ENCODE data around the gene USP10.

The USP10 gene

GRCh38 chr16:84780544-84781376, 81.0 kb downstream of the USP10 start:
- DNase-seq = no peak

DNA sequence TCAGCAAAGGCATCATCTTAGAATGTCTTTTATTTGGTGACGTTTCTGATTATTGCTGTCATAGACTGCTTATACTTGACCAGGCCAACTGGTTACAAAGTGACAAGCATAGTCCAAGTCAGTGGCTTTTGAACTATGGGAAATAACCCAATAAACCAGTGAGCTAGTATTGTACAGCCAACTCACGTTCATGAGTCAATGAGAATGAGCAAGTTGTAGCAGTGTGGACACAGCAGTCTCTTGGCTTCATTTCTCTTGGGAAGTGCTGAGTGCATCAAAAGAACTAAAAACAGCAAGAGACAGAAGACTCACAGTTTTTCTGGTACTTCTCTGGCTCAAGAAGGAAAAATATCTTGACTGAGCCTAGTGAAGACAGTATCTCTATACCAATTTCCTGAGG, 83.0 kb downstream of the USP10 start:
- DNase-seq = no peak

DNA sequence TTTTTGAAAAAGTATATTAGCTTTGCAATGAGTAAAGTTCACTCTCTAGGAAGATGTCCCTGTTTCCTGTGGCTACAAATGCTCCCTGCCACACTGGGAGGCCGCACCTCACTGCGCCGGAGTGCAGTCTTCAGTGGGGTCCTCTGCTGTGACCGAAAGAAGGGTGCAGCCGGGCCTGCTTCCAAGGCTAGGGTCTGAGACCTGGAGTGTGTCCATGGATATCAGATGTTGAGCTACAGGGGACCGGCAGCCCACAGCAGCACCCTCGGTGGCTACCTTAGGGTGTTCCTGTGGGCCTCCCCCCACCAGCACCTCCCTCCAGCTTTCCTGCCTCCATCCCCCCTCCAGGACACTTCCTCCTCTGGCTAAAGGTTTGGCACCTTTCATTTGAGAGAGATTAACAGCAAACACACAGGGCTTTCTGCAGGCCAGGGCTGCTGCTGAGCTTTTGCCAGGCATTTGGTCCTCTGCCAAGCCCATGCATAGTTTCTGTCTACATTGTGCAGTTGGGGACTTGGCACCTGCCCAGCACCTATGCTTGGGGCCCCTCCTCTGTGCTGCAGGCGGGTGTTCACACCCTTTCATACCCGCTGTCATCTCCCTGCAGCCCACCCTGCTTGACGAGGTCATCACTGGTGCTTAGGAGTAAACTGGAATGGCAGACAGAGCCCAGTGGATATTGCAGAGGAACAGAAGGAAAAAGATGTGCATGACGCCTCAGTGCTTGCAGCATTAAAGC, 86.2 kb downstream of the USP10 start:
- no peak for DNase-seq

GRCh38 chr16:84786605-84787262, 86.9 kb downstream of the USP10 start:
- no peak for DNase-seq

DNA sequence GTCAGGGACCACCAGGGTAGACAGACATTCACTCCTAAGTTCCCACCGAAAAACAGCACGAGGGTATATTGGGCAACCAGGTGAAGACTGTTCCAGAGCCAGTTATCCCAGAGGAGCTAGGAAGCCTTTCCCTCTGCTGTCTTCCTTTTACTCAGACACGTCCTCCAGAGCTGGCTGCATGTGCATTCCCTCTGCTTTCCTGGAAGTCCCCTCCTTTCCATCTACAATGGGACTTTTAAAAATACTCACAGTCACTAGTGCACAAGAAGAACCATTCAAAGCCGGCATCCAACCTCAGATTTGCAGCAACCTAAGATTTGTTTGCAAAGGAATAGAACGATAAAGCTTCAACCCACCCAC, 87.4 kb downstream of the USP10 start:
- DNase-seq = no peak

DNA sequence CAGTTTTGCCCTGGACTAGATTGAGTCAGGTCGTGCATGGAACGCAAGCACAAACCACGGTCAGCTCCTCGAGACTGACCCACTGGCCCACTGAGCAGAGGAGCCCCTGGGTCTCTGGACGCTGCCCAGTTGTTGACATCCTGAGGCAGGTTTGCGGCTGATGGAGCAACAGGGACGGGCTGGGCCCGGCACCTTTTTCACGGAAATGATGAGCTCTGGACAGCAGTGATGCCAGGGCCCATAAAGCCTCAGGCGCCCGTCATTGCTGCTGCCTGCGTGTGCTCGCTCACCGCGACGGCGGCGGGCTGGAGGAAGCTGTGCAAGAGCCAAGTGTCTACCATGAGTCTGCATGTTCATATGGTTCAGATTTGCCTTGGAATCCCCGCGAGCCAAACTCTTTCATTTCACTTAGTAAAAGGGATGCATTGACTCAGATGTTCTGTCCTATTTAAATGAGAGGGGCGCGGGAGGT, 89.2 kb downstream of the USP10 start:
- no peak for DNase-seq

DNA sequence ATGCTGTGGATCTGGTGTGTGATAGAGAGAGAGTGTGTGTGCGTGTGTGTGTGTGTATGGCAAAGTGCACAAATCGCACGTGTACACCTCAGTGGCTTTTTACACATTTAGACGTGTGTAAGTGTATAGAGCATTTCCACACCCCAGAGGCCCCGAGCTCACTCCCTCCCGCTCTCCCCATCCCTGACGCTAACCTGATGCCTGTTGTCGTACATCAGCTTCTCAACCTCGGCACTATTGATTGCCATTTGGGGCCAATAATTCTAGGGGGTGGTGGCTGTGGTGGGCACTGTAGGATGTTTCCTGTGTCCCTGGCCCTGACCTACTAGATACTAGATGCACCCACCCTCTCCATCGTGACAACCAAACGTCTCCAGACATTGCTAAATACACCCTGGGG, 89.6 kb downstream of the USP10 start:
- DNase-seq = no peak

DNA sequence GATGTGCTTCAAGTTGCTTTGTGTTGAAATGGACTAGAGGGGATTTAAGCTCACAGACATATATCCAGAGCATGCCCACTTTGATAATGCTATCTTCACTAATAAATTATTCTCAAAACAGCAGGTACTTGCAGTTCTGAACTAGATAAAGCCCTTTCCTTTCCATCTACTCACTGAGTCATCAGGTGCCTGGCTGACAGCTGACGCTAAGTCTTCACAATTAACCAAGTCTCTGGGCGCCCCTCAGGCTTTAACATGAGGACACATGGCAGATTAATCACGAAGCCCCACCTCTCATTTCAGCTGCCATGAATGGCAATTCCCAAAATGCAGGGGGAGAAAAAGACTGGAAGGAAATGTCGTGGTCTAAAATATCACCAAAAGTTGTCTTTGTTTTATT, 90.5 kb downstream of the USP10 start:
- DNase-seq = no peak

GRCh38 chr16:84791088-84791487, 91.3 kb downstream of the USP10 start:
- no peak for DNase-seq

DNA sequence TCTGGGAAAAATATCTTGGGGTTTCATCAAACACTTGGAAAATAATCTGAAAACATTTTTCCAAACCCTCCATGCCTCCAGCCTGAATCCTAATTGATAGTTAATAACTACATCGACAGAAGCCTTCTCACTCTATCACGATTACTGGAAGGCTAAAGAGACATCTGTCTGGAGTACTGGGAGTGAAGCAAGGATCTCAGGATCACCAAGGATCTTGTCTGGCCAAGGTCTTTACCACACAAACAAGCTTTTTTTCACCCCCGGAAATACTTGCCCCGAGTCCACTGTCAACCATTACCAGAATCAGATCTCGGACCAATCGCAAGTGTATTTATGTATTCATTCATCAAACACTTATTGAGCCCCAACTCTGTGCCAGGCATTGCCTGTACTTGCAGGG, 91.7 kb downstream of the USP10 start:
- no peak for DNase-seq

DNA sequence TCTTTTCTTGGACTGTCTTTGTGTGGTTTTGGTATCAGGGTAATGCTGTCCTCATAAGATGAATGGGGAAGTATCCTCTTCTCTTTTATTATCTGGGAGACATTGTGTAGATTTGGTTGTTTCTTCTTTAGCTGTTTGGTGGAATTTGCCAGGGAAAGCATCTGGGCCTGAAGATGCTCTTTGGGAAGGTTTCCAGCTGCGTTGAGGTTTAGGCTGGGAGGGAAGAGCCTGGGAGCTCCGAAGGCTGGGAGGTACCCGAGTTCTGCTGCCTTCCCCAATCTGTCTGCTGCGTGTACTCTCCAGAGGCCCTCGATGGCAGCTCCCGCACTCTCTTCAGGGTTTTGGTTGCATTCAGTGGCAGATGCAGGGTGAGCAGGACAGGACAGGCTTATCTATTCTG, 94.4 kb downstream of the USP10 start:
- DNase-seq = no peak

DNA sequence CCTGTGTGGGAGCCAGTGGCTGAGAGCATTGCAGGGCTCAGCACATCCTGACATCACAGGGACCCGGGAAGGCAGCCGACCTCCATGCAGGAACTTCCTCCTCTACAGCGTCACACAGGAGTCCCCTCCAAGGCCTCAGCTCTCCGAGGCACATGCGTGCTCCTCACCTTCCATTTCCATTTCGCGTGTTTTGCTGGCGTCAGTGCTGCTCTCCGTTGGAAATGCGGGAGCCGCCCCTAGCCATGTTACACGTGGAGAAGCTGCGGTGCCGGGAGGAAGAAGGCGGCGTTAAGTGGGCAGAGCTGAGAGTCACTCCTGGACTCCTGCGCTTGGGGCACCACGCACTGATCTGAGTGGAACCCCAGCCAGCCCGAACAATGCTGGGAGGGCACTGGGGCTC, 94.8 kb downstream of the USP10 start:
- DNase-seq = no peak

GRCh38 chr16:84795329-84796053, 95.7 kb downstream of the USP10 start:
- peak; percentile 71 for DNase-seq

- no peak for DNase-seq
Observed at GRCh38 chr16:84800158-84800978, 100.6 kb downstream of the USP10 start.

DNA sequence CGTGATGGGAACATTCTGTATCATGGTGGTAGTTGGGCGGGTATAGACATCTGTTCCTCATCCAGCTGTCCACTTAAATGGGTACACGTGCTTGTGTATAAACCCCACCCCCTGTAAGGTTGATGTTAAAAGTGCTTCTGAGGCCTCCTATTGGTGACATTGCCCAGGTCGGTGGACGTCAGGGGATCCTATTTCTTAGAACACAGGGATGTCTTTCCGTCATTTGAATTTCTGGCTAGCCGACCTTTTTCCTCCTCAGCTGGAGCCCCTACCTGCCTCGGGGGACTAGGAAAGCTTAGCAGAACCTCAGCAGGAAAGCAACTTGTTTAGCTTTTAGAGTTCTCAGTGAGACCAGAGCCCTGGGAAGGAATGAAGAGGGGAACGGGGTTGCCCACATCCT, 103.3 kb downstream of the USP10 start:
- DNase-seq = no peak

- no peak for DNase-seq
Observed at GRCh38 chr16:84804326-84804725, 104.5 kb downstream of the USP10 start.

DNA sequence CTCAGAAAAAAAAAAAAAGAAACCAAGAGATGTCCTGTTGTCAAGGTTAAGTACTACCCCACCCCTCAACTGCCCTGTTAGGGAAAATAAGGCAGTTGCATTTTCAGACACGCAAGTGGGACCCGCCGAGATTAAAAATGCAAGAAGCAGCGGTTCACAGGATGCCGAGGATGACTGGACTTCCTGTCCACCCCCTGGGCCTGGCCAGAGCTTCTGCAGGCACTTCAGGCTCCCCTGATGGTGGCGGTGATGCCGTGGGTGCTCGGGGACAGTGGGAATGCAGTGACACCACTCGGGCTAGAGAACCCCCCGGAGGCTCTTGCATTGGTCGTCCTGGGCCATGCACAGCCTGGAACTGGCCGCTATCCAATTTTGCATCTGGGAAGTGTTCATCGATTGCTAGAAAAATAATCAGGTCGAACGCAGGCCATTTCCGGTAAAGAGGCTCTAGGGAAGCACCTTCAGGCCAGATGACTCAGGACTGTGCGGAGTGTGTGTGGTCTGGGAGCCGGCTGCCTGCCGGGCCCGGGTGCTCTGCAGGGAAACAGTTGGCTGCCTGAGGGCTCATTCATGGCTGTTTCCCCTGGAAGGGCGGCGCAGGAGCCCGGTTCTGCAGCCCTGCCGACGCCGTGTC, 106.6 kb downstream of the USP10 start:
- peak; percentile 89 for DNase-seq

GRCh38 chr16:84806890-84807258, 107.1 kb downstream of the USP10 start:
- no peak for DNase-seq

DNA sequence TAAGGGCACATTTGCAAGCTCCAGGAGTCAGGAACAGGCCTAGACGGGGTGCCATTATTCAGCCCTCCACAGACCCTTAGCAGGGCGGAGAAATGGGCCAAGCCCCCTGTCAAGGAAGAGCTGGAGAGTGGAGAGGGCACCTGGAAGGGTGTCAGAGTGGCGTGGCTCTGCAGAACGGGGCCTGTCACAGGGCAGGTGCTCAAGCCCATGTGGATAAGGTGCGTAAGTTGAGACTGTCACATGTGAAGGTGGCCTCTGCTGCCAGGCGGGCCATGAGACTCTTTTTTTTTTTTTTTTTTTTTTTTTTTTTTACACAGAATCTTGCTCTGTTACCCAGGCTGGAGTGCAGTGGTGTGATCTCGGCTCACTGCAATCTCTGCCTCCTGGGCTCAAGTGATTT, 108.0 kb downstream of the USP10 start:
- DNase-seq = no peak

GRCh38 chr16:84808826-84809225, 109.0 kb downstream of the USP10 start:
- peak; percentile 89 for DNase-seq

- peak; percentile 92 for DNase-seq
Observed at GRCh38 chr16:84810518-84811273, 110.9 kb downstream of the USP10 start.
